ENCODE measurements around the gene NRG2.

DNA sequence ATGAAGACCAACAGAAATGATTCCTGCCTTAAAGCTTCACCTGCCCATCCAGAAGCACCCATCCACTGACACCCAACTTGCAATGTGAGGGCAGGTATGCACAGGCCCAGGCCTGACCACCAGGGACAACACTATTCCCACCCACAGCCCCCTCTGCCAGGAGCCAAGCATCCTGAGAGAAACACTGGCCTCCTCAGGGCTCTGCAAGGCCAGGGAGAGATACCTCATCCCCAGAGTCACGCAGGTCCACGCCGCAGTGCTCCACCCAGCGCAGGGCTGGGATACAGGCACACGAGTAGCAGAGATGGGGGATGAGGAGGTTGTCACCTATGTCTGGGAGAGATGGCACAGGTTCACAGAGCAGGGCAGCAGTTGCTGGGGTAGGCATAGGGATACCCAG is 148.1 kb downstream of the NRG2 start:
- TF ChIP-seq, protein P1, sequence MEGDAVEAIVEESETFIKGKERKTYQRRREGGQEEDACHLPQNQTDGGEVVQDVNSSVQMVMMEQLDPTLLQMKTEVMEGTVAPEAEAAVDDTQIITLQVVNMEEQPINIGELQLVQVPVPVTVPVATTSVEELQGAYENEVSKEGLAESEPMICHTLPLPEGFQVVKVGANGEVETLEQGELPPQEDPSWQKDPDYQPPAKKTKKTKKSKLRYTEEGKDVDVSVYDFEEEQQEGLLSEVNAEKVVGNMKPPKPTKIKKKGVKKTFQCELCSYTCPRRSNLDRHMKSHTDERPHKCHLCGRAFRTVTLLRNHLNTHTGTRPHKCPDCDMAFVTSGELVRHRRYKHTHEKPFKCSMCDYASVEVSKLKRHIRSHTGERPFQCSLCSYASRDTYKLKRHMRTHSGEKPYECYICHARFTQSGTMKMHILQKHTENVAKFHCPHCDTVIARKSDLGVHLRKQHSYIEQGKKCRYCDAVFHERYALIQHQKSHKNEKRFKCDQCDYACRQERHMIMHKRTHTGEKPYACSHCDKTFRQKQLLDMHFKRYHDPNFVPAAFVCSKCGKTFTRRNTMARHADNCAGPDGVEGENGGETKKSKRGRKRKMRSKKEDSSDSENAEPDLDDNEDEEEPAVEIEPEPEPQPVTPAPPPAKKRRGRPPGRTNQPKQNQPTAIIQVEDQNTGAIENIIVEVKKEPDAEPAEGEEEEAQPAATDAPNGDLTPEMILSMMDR (IDR thresholded peaks at IDR 0.05): no peak
- TF ChIP-seq, protein P2, sequence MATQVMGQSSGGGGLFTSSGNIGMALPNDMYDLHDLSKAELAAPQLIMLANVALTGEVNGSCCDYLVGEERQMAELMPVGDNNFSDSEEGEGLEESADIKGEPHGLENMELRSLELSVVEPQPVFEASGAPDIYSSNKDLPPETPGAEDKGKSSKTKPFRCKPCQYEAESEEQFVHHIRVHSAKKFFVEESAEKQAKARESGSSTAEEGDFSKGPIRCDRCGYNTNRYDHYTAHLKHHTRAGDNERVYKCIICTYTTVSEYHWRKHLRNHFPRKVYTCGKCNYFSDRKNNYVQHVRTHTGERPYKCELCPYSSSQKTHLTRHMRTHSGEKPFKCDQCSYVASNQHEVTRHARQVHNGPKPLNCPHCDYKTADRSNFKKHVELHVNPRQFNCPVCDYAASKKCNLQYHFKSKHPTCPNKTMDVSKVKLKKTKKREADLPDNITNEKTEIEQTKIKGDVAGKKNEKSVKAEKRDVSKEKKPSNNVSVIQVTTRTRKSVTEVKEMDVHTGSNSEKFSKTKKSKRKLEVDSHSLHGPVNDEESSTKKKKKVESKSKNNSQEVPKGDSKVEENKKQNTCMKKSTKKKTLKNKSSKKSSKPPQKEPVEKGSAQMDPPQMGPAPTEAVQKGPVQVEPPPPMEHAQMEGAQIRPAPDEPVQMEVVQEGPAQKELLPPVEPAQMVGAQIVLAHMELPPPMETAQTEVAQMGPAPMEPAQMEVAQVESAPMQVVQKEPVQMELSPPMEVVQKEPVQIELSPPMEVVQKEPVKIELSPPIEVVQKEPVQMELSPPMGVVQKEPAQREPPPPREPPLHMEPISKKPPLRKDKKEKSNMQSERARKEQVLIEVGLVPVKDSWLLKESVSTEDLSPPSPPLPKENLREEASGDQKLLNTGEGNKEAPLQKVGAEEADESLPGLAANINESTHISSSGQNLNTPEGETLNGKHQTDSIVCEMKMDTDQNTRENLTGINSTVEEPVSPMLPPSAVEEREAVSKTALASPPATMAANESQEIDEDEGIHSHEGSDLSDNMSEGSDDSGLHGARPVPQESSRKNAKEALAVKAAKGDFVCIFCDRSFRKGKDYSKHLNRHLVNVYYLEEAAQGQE (IDR thresholded peaks at IDR 0.05; ENCODE audit: low read depth, low read length): no peak
- no peak for TF ChIP-seq POLR2AphosphoS5 (IDR thresholded peaks at IDR 0.05; ENCODE audit: low read depth, low read length)
- no peak for TF ChIP-seq TAF1 (IDR thresholded peaks at IDR 0.05; ENCODE audit: borderline replicate concordance, low read depth, low read length)
- TF ChIP-seq GABPA (IDR thresholded peaks at IDR 0.05; ENCODE audit: low read depth): no peak
